HEK293 (cell line): ENCODE data around the gene OR10G2.
"Not testable (repeated sequence)": the region's sequence is repeated elsewhere in the genome, so short reads cannot be mapped to it uniquely, and the experiment has no call there.

Experiments
- CTCF ChIA-PET: fragments of 350-600 bp; formaldehyde crosslinking; extraction: SDS; loops from one replicate; lab custom pipeline; 2021; ENCODE audit warnings: antibody characterized with exemption; lab: Yijun Ruan, JAX
- POLR2A ChIA-PET: fragments of 300-600 bp; formaldehyde crosslinking; extraction: SDS; loops from one replicate; lab custom pipeline; 2020; ENCODE audit warnings: antibody characterized with exemption, inconsistent platforms; lab: Yijun Ruan, JAX
- H3K27ac ChIP-seq: fragments of 200-500 bp; sonication (Bioruptor generic); 2 replicates; pipeline ENCODE4 v1.5.1; 2014; ENCODE audit warnings: low read depth, low read length, control low read depth, inconsistent platforms; ENCODE audit errors: extremely low read depth
- H3K36me3 ChIP-seq, 2 experiments: fragments of 200-500 bp in 1 of 2; sonication (Bioruptor generic) in 1 of 2; 1 replicate in 1 of 2; 2 replicates in 1 of 2; pipeline ENCODE4 v1.5.1; 2014 to 2017; ENCODE audit warnings: inconsistent platforms in 2 of 2, low read length in 2 of 2; ENCODE audit not compliant: control insufficient read depth in 2 of 2, insufficient read depth in 1 of 2
- H3K4me1 ChIP-seq: fragments of 200-500 bp; sonication (Bioruptor generic); 2 replicates; pipeline ENCODE4 v1.5.1; 2014; ENCODE audit warnings: mild to moderate bottlenecking, low read length, inconsistent platforms; ENCODE audit not compliant: control insufficient read depth, insufficient read depth
- H3K4me3 ChIP-seq: 2 replicates; pipeline ENCODE4 v1.5.1; 2011; ENCODE audit warnings: low read depth, mild to moderate bottlenecking, control low read depth, low read length, moderate library complexity
- H3K9me3 ChIP-seq: fragments of 200-500 bp; sonication (Bioruptor generic); 2 replicates; pipeline ENCODE4 v1.5.1; 2014; ENCODE audit warnings: low read depth, low read length, inconsistent platforms; ENCODE audit not compliant: control insufficient read depth, insufficient read depth
- EGR2 ChIP-seq: fragments of 450-650 bp; formaldehyde crosslinking; IDR thresholded peaks from 2 replicates; pipeline ENCODE4 v1.5.1; 2016; ENCODE audit warnings: low read depth, missing biosample characterization, missing genetic modification characterization
- GLIS2 ChIP-seq: fragments of 450-650 bp; formaldehyde crosslinking; IDR thresholded peaks from 2 replicates; pipeline ENCODE4 v1.5.1; 2016; ENCODE audit warnings: missing biosample characterization, missing genetic modification characterization
- MEIS1 ChIP-seq: sonication (generic); formaldehyde crosslinking; IDR thresholded peaks from 2 replicates; pipeline ENCODE4 v1.8.1; 2022; ENCODE audit warnings: missing genetic modification reagents, mild to moderate bottlenecking, borderline replicate concordance
- ZBTB1 ChIP-seq: fragments of 450-650 bp; formaldehyde crosslinking; IDR thresholded peaks from 2 replicates; pipeline ENCODE4 v1.5.1; 2016; ENCODE audit warnings: missing biosample characterization, missing genetic modification characterization
- ZBTB44 ChIP-seq: fragments of 450-650 bp; IDR thresholded peaks from 2 replicates; pipeline ENCODE4 v1.5.1; 2018; ENCODE audit warnings: missing biosample characterization, mild to moderate bottlenecking, missing genetic modification characterization
- ZEB2 ChIP-seq: fragments of 450-650 bp; formaldehyde crosslinking; IDR thresholded peaks from 2 replicates; pipeline ENCODE4 v1.5.1; 2016; ENCODE audit warnings: missing biosample characterization, missing genetic modification characterization
- ZFP41 ChIP-seq: fragments of 450-650 bp; formaldehyde crosslinking; IDR thresholded peaks from 2 replicates; pipeline ENCODE4 v1.5.1; 2016; ENCODE audit warnings: missing biosample characterization, missing genetic modification characterization, borderline replicate concordance
- ZIC2 ChIP-seq: fragments of 450-650 bp; formaldehyde crosslinking; IDR thresholded peaks from 2 replicates; pipeline ENCODE4 v1.5.1; 2016; ENCODE audit warnings: missing biosample characterization, missing genetic modification characterization
- ZNF112 ChIP-seq: fragments of 450-650 bp; formaldehyde crosslinking; IDR thresholded peaks from 2 replicates; pipeline ENCODE4 v1.5.0; 2017; ENCODE audit warnings: missing biosample characterization, missing genetic modification characterization
- ZNF132 ChIP-seq: fragments of 450-650 bp; formaldehyde crosslinking; IDR thresholded peaks from 2 replicates; pipeline ENCODE4 v1.5.1; 2017; ENCODE audit warnings: missing biosample characterization, missing genetic modification characterization, borderline replicate concordance
- ZNF19 ChIP-seq: fragments of 450-650 bp; formaldehyde crosslinking; IDR thresholded peaks from 2 replicates; pipeline ENCODE4; 2016; ENCODE audit warnings: missing biosample characterization, missing genetic modification characterization, low read depth
- ZNF202 ChIP-seq: fragments of 450-650 bp; formaldehyde crosslinking; IDR thresholded peaks from 2 replicates; pipeline ENCODE4 v1.5.1; 2016; ENCODE audit warnings: missing biosample characterization, missing genetic modification characterization, borderline replicate concordance
- ZNF324 ChIP-seq: fragments of 450-650 bp; formaldehyde crosslinking; IDR thresholded peaks from 2 replicates; pipeline ENCODE4 v1.5.1; 2016; ENCODE audit warnings: missing biosample characterization, missing genetic modification characterization
- ZNF341 ChIP-seq: fragments of 450-650 bp; formaldehyde crosslinking; IDR thresholded peaks from 2 replicates; pipeline ENCODE4; 2016; ENCODE audit warnings: low read depth, missing biosample characterization, missing genetic modification characterization
- ZNF37A ChIP-seq: fragments of 450-650 bp; IDR thresholded peaks from 2 replicates; pipeline ENCODE4 v1.5.1; 2018; ENCODE audit warnings: missing biosample characterization, missing genetic modification characterization
- ZNF398 ChIP-seq: fragments of 450-650 bp; formaldehyde crosslinking; IDR thresholded peaks from 2 replicates; pipeline ENCODE4 v1.5.1; 2017; ENCODE audit warnings: missing biosample characterization, missing genetic modification characterization
- ZNF449 ChIP-seq: fragments of 450-650 bp; formaldehyde crosslinking; IDR thresholded peaks from 2 replicates; pipeline ENCODE4 v1.5.1; 2017; ENCODE audit warnings: missing biosample characterization, mild to moderate bottlenecking, missing genetic modification characterization, moderate library complexity
- ZNF501 ChIP-seq: fragments of 450-650 bp; formaldehyde crosslinking; IDR thresholded peaks from 2 replicates; pipeline ENCODE4 v1.5.1; 2016; ENCODE audit warnings: missing biosample characterization, missing genetic modification characterization
- ZNF596 ChIP-seq: fragments of 450-650 bp; IDR thresholded peaks from 2 replicates; pipeline ENCODE4 v1.5.0; 2018; ENCODE audit warnings: missing biosample characterization, mild to moderate bottlenecking, missing genetic modification characterization, moderate library complexity
- ZNF645 ChIP-seq: fragments of 450-650 bp; formaldehyde crosslinking; IDR thresholded peaks from 2 replicates; pipeline ENCODE4; 2016; ENCODE audit warnings: missing biosample characterization, missing genetic modification characterization
- ZNF670 ChIP-seq: fragments of 450-650 bp; formaldehyde crosslinking; IDR thresholded peaks from 2 replicates; pipeline ENCODE4 v1.5.1; 2016; ENCODE audit warnings: missing biosample characterization, missing genetic modification characterization, low read depth
- ZNF768 ChIP-seq: fragments of 450-650 bp; formaldehyde crosslinking; IDR thresholded peaks from 2 replicates; pipeline ENCODE4 v1.5.1; 2018; ENCODE audit warnings: missing biosample characterization, mild to moderate bottlenecking, missing genetic modification characterization
- ZNF791 ChIP-seq: fragments of 450-650 bp; formaldehyde crosslinking; IDR thresholded peaks from 2 replicates; pipeline ENCODE4 v1.5.1; 2016; ENCODE audit warnings: missing biosample characterization, missing genetic modification characterization
- ZXDB ChIP-seq: fragments of 450-650 bp; formaldehyde crosslinking; IDR thresholded peaks from 2 replicates; pipeline ENCODE4 v1.5.1; 2016; ENCODE audit warnings: missing biosample characterization, missing genetic modification characterization

The OR10G2 gene

GRCh38 chr14:21612324-21612723 lies 22.4 kb downstream of the OR10G2 start:
- H3K4me1 ChIP-seq: no peaks in the 10 kb centered on the region
- H3K9me3 ChIP-seq: no peaks in the 10 kb centered on the region
- no peaks in the 10 kb centered on the region for H3K36me3 ChIP-seq
- H3K27ac ChIP-seq: no peak overlapping the region
- TF ChIP-seq ZNF596 (tag by site-specific recombination): no peak
- TF ChIP-seq ZNF768 (tag by site-specific recombination): no peak
- TF ChIP-seq MEIS1 (CRISPR knock-in tag): no peak
- TF ChIP-seq ZNF324: no peak
- TF ChIP-seq ZNF202 (tag by site-specific recombination): no peak
- TF ChIP-seq ZEB2 (tag by site-specific recombination): no peak
- TF ChIP-seq ZNF112 (tag by site-specific recombination): no peak
- ChIA-PET POLR2A (no interaction called here), CTCF (no interaction called here)
- no peak overlapping the region for H3K4me3 ChIP-seq

- H3K9me3 ChIP-seq, H3K4me1 ChIP-seq, H3K36me3 ChIP-seq, H3K27ac ChIP-seq, POLR2A ChIA-PET, CTCF ChIA-PET, H3K4me3 ChIP-seq: not testable (repeated sequence)
These were observed 32.6 kb downstream of the OR10G2 start for GRCh38 chr14:21602181-21602580.

- CTCF ChIA-PET: interaction anchor here (0.6 kb wide), 1 partner anchor 51 kb away, joined by 4 read pairs; no protein-coding TSS in a partner anchor
- H3K9me3 ChIP-seq: no peaks in the 10 kb centered on the region
- no peak overlapping the region for H3K4me3 ChIP-seq
- no peaks in the 10 kb centered on the region for H3K4me1 ChIP-seq
- no peak overlapping the region for H3K27ac ChIP-seq
- POLR2A ChIA-PET: no interaction called here
- H3K36me3 ChIP-seq: no peaks in the 10 kb centered on the region
- no peak for TF ChIP-seq ZBTB1 (tag by site-specific recombination)
- no peak for TF ChIP-seq ZFP41
- no peak for TF ChIP-seq ZNF449 (tag by site-specific recombination)
- no peak for TF ChIP-seq ZNF645 (tag by site-specific recombination)
- no peak for TF ChIP-seq ZNF670 (tag by site-specific recombination)
- TF ChIP-seq ZNF791 (tag by site-specific recombination): no peak
- TF ChIP-seq ZNF501 (tag by site-specific recombination): no peak
- no peak for TF ChIP-seq ZBTB44 (tag by site-specific recombination)
- TF ChIP-seq ZNF341 (tag by site-specific recombination): no peak
- TF ChIP-seq ZNF37A: no peak
- no peak for TF ChIP-seq ZXDB (tag by site-specific recombination)
- TF ChIP-seq ZNF132 (tag by site-specific recombination): no peak
- TF ChIP-seq ZNF398: no peak
- no peak for TF ChIP-seq GLIS2
- TF ChIP-seq ZIC2 (tag by site-specific recombination): no peak
- TF ChIP-seq EGR2 (tag by site-specific recombination): no peak
- no peak for TF ChIP-seq ZNF19
These were observed 45.4 kb downstream of the OR10G2 start for GRCh38 chr14:21589317-21589716.
